Spleen (tissue), 11 donors: ENCODE measurements around the gene AZU1. TPM values are rescaled to one million over a fixed set of nuclear protein-coding genes. Genes with fewer than 3 reads are reported as not detected.
A peak's percentile ranks its signal among the peaks of the same experiment; 100 is the strongest.

Experiments used
- DNase-seq: peaks from one replicate; pipeline ENCODE4 v3.0.0-alpha.2; 2020
- H3K27ac ChIP-seq, 8 donors: fragments of 200-600 bp; sonication (generic) in 7 of 8; 1 replicate in 4 of 8; 2 replicates in 4 of 8; pipeline versions ENCODE4 v1.5.0 to v1.8.0; 2016 to 2021; ENCODE audit warnings: inconsistent platforms in 4 of 8, mild to moderate bottlenecking in 4 of 8, moderate library complexity in 1 of 8
- H3K27me3 ChIP-seq, 7 donors: fragments of 200-600 bp; sonication (generic) in 6 of 7; replicated peaks in 1 of 7; 1 replicate in 4 of 7; 2 replicates in 3 of 7; pipeline versions ENCODE4 v1.5.0 to v1.8.0; 2016 to 2021; ENCODE audit warnings: inconsistent platforms in 3 of 7, mild to moderate bottlenecking in 1 of 7
- H3K36me3 ChIP-seq, 6 donors: fragments of 200-600 bp; sonication (generic) in 5 of 6; 1 replicate in 4 of 6; 2 replicates in 2 of 6; pipeline versions ENCODE4 v1.5.0 to v1.8.0; 2016 to 2021; ENCODE audit warnings: inconsistent platforms in 2 of 6
- H3K4me1 ChIP-seq, 6 donors: fragments of 200-600 bp; sonication (generic) in 5 of 6; 1 replicate in 3 of 6; 2 replicates in 3 of 6; pipeline versions ENCODE4 v1.5.0 to v1.8.0; 2016 to 2021; ENCODE audit warnings: inconsistent platforms in 3 of 6
- H3K4me3 ChIP-seq, 8 donors: fragments of 200-600 bp; sonication (generic) in 7 of 8; 1 replicate in 4 of 8; 2 replicates in 4 of 8; pipeline versions ENCODE4 v1.5.0 to v1.8.0; 2016 to 2021; ENCODE audit warnings: inconsistent platforms in 4 of 8, mild to moderate bottlenecking in 4 of 8, moderate library complexity in 2 of 8
- H3K9me3 ChIP-seq, 8 donors: fragments of 200-600 bp; sonication (generic) in 7 of 8; 1 replicate in 4 of 8; 2 replicates in 4 of 8; pipeline versions ENCODE4 v1.5.0 to v1.8.0; 2016 to 2021; ENCODE audit warnings: inconsistent platforms in 4 of 8
- POLR2A ChIP-seq, 3 donors: fragments of 450-650 bp; IDR thresholded peaks; one replicate each; pipeline ENCODE4 v1.5.1; 2017; ENCODE audit warnings: antibody characterized with exemption in 3 of 3, mild to moderate bottlenecking in 1 of 3
- POLR2AphosphoS5 ChIP-seq, 3 donors: sonication (generic); formaldehyde crosslinking; IDR thresholded peaks; one replicate each; pipeline ENCODE4 v1.5.1; 2017; ENCODE audit warnings: antibody characterized with exemption in 3 of 3
- WGBS, 5 donors: extraction: QIAGEN DNeasy Blood & Tissue Kit in 3 of 5; methylation state at CpG; one replicate each; pipeline versions ENCODE4 v1.1.5 to v1.1.7; 2013 to 2018; 5-methylcytosine and 5-hydroxymethylcytosine counted together
- intact Hi-C: fragments of 100-400 bp; cut with DNase I; formaldehyde crosslinking; loops from one replicate; pipeline ENCODE4 v1.15.0; 2023; ENCODE audit warnings: low total_unique reads
- polyA plus RNA-seq, 3 donors: library from polyadenylated mRNA; stranded (reverse); fragments of 200-250 nt; gene quantifications; one replicate each; pipeline ENCODE4 v1.2.1, GENCODE V29; 2013
- total RNA-seq, 7 donors: library from RNA; depleted of rRNA in 3 of 7; stranded (reverse); fragments of >200 nt in 3 of 7; fragmentation: NEBNext Ultra II Directional in 4 of 7; extraction: Animal tissue kit (Norgen Biotek cat#: 25700) in 4 of 7; gene quantifications; one replicate each; pipeline versions ENCODE4 v1.1.0 to v1.2.1, GENCODE V29; 2016 to 2021
- TF ChIP-seq, protein P1 (sequence below), 11 experiments: fragments of 200-600 bp in 7 of 11; fragments of 450-650 bp in 4 of 11; sonication (generic) in 4 of 11; IDR thresholded peaks in 8 of 11; conservative IDR thresholded peaks in 3 of 11; 1 replicate in 7 of 11; 2 replicates in 4 of 11; pipeline versions ENCODE4 v1.4.0 to v1.8.0; 2016 to 2021; ENCODE audit warnings: antibody characterized with exemption in 11 of 11, inconsistent platforms in 4 of 11, mild to moderate bottlenecking in 1 of 11
- donor health status: healthy with polysubstance abuse.
- donor health status: DM: no; HTN: no; CAD: no; lungs with moderate emphysema.
- donor health status: DM: no; HTN: no; CAD: no.
- donor health status: Bipolar disorder and iron deficiency.
- donor health status: healthy.
- donor health status: DM: no; HTN: no; CAD: no.
- donor health status: DM: yes; HTN: yes; CAD: no.

Gene AZU1
- total and polyA plus RNA-seq, 10 donors = 1.7 to 69.7 (median 7.2) TPM

DNA sequence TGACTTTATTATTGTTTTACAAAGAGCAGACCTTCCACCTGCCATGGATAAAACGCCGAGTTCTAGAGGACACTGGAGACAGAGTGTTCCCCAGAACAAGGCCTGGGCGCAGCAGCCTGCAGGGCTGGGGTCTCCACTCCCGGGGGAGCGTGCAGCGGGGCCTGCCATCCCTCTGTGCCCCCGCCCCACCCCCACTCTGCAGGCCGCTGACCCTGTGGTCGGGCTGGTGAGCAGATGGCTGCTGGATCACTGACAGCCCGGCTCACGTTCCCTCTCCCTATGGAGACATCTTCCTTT, 39.0 kb upstream of the AZU1 start:
- Histone ChIP-seq H3K4me3 (no peak overlapping the region), H3K27me3 (no peaks in the 10 kb centered on the region), H3K4me1 (peaks cover 11 to 65% (median 37%) of the 10 kb centered on the region in 6 donors), H3K27ac (peak overlapping the region; percentile 49 to 84 (median 74)), H3K9me3 (no peaks in the 10 kb centered on the region), H3K36me3 (no peaks in the 10 kb centered on the region)
- TF ChIP-seq POLR2AphosphoS5 (IDR thresholded peaks at IDR 0.05) = no peak
- TF ChIP-seq POLR2A (IDR thresholded peaks at IDR 0.05) = no peak
- TF ChIP-seq, protein P1, sequence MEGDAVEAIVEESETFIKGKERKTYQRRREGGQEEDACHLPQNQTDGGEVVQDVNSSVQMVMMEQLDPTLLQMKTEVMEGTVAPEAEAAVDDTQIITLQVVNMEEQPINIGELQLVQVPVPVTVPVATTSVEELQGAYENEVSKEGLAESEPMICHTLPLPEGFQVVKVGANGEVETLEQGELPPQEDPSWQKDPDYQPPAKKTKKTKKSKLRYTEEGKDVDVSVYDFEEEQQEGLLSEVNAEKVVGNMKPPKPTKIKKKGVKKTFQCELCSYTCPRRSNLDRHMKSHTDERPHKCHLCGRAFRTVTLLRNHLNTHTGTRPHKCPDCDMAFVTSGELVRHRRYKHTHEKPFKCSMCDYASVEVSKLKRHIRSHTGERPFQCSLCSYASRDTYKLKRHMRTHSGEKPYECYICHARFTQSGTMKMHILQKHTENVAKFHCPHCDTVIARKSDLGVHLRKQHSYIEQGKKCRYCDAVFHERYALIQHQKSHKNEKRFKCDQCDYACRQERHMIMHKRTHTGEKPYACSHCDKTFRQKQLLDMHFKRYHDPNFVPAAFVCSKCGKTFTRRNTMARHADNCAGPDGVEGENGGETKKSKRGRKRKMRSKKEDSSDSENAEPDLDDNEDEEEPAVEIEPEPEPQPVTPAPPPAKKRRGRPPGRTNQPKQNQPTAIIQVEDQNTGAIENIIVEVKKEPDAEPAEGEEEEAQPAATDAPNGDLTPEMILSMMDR (IDR thresholded peaks at IDR 0.05 in 8 of 11, conservative IDR thresholded peaks at IDR 0.05 in 3 of 11) = no peak
- WGBS, 5 donors = 62 to 83% (median 64%) methylated on average over 11 of the region's 11 CpGs
- no peak for DNase-seq
- intact Hi-C loops = loop anchor here (10.0 kb wide), 2 partner anchors 136 to 196 kb away; partner anchors contain the start of genes ARID3A and WDR18

DNA sequence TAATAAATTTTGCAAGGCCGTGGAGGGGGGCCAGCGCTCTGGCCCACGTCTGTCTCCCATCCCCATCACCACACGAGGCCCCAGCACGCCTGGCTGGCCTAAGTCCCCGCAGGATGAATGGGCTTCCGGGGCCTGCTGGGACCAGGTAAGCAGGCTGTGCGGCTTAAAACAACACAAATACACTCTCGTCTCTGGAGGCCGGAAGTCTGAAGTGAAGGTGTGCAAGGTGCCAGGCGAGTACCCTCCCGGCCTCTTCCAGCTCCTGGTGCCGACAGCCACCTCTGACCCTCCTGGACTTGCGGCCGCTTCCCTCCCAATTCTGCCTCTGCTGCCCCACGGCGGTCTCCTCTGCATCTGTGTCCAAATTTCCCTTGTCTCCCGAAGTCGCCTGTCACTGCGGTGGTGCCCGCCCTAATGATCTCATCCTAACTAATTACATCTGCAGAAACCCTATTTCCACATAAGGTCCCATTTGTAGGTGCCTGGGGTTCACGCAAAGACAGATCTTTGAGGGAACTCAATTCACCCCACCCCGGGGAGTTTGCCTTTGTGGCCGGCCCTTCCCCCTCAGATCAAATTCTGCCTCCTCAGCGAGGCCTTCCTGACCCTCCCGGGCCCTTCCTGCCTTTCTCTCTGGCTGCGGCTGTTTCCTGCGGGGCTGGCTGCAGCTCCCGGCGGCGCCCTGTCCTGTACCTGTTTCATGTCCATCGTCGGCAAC, 38.5 kb upstream of the AZU1 start:
- Histone ChIP-seq H3K4me3 (peak overlapping the region in 1 of 8 donors; percentile 3), H3K9me3 (no peaks in the 10 kb centered on the region), H3K36me3 (no peaks in the 10 kb centered on the region), H3K4me1 (peaks cover 11 to 60% (median 35%) of the 10 kb centered on the region in 6 donors), H3K27ac (peak overlapping the region; percentile 49 to 84 (median 74)), H3K27me3 (no peaks in the 10 kb centered on the region)
- intact Hi-C loops = loop anchor here (10.0 kb wide), 2 partner anchors 136 to 196 kb away; partner anchors contain the start of genes ARID3A and WDR18
- WGBS, 5 donors = 25 to 37% (median 32%) methylated on average over 31 to 33 of the region's 33 CpGs
- no peak for DNase-seq
- TF ChIP-seq POLR2A (IDR thresholded peaks at IDR 0.05) (no peak), POLR2AphosphoS5 (IDR thresholded peaks at IDR 0.05) (peak; percentile 52 to 69 (median 66))
- TF ChIP-seq, protein P1 (IDR thresholded peaks at IDR 0.05 in 8 of 11, conservative IDR thresholded peaks at IDR 0.05 in 3 of 11) = no peak

DNA sequence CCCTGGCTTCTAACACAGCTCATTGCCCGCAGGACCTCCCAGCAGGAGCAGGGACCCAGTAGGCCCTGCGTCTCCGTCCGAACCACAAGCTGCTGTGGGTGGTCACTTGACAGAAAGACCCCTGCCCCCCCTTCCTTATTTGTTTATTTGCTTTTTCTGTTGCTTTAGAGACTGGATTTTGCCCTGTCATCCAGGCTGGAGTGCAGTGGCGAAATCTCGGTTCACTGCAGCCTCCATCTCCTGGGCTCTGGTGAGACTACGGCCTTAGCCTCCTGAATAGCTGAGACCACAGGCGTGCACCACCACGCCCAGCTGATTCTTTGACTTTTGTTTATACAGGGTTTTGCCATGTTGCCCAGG, 38.0 kb upstream of the AZU1 start:
- Histone ChIP-seq H3K27me3 (no peaks in the 10 kb centered on the region), H3K4me1 (peaks cover 11 to 59% (median 33%) of the 10 kb centered on the region in 6 donors), H3K9me3 (no peaks in the 10 kb centered on the region), H3K27ac (peak overlapping the region; percentile 49 to 84 (median 74)), H3K4me3 (no peak overlapping the region), H3K36me3 (no peaks in the 10 kb centered on the region)
- TF ChIP-seq, protein P1 (IDR thresholded peaks at IDR 0.05 in 8 of 11, conservative IDR thresholded peaks at IDR 0.05 in 3 of 11) = no peak
- TF ChIP-seq POLR2AphosphoS5 (IDR thresholded peaks at IDR 0.05) (no peak), POLR2A (IDR thresholded peaks at IDR 0.05) (no peak)
- DNase-seq = no peak
- 58 to 75% (median 68%) methylated on average over 9 of the region's 9 CpGs for WGBS, 5 donors
- intact Hi-C loops = loop anchor here (10.0 kb wide), 2 partner anchors 135 to 195 kb away; partner anchors contain the start of genes ARID3A and WDR18

DNA sequence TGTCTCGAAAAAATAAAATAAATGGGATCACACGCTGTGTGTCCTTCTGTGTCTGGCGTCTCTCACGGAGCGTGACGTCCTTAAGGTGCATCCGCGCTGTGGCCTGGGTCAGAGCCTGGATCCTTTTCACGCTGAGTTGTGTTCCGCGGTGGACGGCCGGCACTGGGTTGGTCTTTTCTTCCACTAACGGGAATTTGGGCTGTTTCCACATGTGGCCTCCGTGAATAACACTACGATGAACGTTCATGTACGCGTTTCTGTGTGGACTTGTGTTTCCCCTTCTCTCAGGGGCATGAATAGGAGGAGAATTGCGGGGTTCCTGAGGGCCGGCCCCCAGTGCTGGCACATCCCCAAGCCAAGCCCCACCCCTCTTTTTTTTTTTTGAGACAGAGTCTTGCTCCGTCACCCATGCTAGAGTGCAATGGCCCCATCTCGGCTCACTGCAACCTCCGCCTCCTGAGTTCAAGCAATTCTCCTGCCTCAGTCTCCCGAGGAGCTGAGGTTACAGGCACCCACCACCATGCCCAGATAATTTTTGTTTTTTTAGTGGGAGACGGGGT, 36.5 kb upstream of the AZU1 start:
- H3K9me3 ChIP-seq = no peaks in the 10 kb centered on the region
- H3K27ac ChIP-seq = peak overlapping the region in 6 of 8 donors; percentile 29 to 84 (median 76)
- no peak for DNase-seq
- WGBS, 5 donors = 80 to 86% (median 82%) methylated on average over 26 of the region's 26 CpGs
- H3K4me3 ChIP-seq = no peak overlapping the region
- H3K4me1 ChIP-seq = peaks cover 11 to 67% (median 37%) of the 10 kb centered on the region in 6 donors
- intact Hi-C loops = no loop called here
- no peaks in the 10 kb centered on the region for H3K36me3 ChIP-seq
- TF ChIP-seq POLR2A (IDR thresholded peaks at IDR 0.05) = no peak
- TF ChIP-seq, protein P1 (IDR thresholded peaks at IDR 0.05 in 8 of 11, conservative IDR thresholded peaks at IDR 0.05 in 3 of 11) = no peak
- no peak for TF ChIP-seq POLR2AphosphoS5 (IDR thresholded peaks at IDR 0.05)
- H3K27me3 ChIP-seq = no peaks in the 10 kb centered on the region
